ENCODE measurements around the gene B4GALT1.

B4GALT1 gene

DNA sequence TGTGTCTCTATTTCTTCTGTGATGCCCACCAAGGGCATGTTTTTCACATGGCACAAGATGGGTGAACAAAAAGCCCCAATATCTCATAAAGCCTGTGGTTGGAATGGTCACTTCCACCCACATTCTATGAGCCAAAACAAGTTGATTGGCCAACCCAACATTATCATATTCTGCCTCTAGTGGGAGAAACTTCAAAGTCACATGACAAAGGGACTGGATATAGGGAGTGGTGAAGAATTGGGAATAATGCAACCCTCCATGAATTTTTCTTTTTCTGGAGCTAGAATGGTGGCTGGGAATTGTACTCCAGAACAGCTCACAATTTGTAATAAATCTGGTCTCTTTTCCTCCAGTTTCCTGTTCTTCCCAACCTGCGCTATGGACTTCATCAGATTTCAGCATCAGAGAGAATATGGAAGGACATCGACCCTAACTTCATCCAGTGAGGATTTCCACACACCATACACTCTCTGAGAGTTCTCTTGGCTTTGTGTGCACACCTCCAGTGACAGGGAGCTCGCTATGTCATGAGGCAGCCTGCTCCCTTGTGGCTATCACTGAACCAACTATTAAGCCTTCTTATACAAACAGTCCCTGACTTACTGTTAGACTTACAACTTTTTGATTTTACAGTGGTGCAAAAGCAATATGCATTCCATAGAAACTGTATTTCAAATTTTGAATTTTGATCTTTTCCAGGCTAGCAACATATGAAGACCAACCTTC, 12.0 kb upstream of the B4GALT1 start:
- TF ChIP-seq, protein P1, sequence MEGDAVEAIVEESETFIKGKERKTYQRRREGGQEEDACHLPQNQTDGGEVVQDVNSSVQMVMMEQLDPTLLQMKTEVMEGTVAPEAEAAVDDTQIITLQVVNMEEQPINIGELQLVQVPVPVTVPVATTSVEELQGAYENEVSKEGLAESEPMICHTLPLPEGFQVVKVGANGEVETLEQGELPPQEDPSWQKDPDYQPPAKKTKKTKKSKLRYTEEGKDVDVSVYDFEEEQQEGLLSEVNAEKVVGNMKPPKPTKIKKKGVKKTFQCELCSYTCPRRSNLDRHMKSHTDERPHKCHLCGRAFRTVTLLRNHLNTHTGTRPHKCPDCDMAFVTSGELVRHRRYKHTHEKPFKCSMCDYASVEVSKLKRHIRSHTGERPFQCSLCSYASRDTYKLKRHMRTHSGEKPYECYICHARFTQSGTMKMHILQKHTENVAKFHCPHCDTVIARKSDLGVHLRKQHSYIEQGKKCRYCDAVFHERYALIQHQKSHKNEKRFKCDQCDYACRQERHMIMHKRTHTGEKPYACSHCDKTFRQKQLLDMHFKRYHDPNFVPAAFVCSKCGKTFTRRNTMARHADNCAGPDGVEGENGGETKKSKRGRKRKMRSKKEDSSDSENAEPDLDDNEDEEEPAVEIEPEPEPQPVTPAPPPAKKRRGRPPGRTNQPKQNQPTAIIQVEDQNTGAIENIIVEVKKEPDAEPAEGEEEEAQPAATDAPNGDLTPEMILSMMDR (IDR thresholded peaks at IDR 0.05): no peak

- TF ChIP-seq, protein P1 (IDR thresholded peaks at IDR 0.05): no peak
These were observed 10.5 kb upstream of the B4GALT1 start for GRCh38 chr9:33177639-33178038.

DNA sequence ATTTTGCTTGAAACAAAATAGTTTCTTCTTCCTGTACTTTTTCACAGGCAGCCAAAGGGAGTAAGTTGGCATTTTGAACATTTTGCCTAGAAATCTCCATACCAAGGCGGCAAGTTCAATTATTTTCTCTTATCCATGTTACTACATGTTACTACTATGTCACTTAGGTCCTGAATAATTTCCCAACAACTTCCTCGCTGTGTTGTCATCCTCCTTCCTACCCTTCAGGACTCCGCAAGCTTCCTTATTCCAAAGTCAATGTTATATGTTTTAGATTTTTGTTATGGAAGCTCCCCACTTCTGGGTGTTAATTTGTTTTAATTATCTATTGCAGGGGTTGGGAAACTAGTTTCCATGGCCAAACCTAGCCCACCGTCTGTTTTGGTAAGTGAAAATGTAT, 9.9 kb upstream of the B4GALT1 start:
- TF ChIP-seq, protein P1 (IDR thresholded peaks at IDR 0.05): no peak

DNA sequence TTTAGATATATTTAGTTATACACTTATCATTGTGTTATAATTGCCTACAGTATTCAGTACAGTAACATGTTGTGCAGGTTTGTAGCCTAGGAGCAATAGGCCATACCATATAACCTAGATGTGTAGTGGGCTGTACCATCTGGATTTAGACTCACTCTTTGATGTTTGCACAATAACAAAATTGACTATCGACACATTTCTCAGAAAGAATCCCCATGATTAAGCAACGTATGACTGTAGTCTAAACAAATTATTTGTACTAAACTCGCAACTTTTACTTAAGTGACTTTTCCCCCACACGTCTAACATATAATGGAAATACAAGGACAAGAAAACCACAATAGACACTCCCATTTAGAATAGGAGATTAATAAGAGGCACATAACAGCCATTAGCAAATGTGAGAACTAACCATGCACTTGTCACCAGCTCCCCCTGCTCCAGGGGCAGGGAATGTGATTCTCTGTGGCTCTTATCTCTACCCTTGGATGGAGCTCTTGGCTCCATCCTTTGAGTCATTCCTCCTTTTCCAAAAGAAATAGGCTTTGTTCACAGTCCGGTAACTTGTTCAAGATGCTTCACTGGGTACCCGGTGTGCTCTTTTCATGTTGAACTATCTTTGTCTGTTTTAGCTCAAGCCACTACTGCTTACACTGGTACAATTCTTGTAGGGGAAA, 8.7 kb upstream of the B4GALT1 start:
- TF ChIP-seq, protein P1 (IDR thresholded peaks at IDR 0.05): no peak

DNA sequence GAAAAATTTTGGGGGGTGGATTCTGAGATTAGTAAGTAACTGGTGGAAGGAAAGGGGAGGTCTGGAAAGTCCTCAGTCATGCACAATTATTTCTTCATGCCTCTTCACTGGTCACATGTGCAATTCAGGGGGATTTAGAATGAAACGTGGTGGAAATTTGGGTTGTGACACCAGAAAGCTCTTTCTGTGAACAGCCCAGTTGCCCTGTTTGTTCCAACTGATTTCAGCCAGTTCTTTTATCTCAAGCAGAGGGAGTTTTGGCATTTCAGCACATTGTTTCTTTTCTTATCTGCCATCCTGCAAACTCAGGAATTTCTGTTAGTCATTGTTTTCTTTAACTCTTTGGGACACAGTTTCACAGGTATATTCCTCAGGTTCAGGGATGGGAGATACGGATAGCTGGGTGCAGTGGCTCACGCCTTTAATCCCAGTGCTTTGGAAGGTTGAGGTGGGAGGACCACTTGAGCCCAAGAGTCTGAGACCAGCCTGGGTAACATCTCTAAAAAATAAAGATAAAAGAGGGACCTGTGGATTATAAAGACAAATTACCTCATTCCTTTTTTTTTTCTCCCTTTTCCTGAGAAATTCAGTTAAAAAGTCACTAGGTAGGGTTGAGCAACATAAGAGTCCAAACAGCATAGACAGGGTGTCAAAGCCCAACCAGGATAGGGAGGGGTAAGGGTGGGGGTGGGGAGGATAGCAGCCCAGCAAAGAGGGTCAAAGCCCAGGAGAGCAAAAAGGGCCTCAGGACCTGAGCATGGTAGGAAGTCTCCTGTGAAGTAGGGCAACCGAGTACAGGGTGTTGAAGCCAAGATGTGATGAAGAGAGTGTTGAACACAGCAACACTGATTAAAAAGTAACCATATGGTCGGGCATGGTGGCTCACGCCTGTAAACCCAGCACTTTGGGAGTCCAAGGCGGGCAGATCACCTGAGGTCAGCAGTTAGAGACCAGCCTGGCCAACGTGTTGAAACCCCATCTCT, 5.4 kb upstream of the B4GALT1 start:
- TF ChIP-seq, protein P1 (IDR thresholded peaks at IDR 0.05): no peak

DNA sequence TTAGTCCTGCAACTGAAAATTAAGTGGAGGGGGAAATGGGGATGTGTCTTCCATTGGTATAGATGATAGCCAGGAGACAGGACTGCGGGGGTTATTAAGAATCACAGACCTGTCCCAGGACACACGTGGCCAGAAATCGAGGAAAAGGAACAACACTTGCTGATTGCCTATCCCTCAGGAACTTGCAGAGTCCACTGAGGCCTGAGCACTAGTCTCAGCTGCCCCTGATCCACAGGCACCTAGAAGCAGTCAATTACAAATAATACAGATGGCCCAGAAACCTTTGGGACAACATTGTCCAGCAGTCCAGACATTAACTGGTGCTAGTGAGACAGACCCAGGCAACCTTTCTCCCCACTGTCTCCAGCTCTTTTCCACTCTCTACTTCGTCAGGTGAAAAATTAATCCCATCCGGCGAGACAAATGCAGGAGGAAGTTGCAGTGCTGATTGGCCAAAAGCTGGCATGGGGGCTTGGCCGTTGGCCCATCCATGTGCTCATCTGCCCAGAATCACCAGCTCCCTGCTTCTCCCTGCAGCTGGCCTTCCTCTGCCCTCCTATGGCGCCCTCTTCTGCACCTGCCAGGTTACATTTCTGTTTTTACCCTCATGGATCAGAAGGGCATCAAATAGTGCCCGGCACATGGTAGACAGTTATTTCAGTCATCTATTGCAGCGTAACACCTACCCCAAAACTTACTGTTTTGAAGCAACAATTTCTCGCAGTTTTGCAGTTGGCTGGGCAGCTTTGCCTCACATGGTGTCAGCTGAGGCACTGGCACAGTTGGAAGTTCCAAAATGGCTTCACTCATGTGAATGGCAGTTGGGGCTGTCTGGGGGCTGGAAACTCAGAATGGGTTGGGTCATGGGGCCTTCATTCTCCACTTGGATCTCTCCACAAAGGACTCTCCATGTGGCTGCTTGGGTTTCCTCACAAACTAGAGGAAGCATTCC, 3.6 kb upstream of the B4GALT1 start:
- TF ChIP-seq, protein P1 (IDR thresholded peaks at IDR 0.05): peak; percentile 57
